ENCODE measurements around the gene CFAP70.
A peak's percentile ranks its signal among the peaks of the same experiment; 100 is the strongest.

The CFAP70 gene

DNA sequence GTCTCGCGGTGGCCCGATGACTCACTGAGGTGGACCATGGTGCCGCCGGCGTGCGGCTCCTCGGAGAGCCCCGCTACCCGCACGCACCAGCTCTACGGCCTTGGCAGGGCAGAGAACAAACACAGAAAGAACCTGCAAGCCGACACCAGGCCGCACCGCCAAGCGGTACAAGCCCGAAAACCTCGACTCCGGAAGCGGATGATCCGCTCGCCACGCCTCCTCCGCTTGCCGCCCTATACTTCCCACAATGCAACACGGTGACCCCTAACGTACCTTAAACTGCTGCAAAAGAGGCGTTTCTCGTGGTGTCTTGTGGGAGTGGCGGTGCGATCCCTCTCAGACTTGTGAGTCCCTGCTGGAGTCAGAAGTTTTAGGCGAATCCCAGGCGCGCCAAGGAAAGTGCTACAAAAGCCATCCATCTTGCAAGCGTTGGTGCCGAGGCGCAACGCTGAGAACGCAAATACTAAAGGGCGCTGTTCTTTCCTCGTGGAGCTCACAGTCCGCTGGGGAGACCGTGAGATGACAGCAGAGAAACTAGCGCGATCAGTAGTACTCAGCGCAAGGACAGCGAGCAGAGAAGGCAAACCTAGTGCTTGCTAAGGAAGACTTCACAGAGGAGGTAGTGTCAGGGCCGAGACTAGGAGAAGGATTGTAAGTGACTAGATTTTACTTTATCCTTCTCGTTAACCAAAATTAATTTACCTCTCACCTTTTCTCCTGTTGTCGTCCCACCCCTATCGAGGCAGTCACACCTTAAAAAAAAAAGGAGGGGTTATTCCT, 106.0 kb downstream of the CFAP70 start, which contains the start of gene MRPS16:
Gene MRPS16 (minus strand): TSS at position 200 of the 780 bp plus-strand sequence. CDS start 162 bp downstream, at position 38.
- DNase-seq (ENCODE audit: low read depth in 2 of 2) = peak; percentile 85 to 89

DNA sequence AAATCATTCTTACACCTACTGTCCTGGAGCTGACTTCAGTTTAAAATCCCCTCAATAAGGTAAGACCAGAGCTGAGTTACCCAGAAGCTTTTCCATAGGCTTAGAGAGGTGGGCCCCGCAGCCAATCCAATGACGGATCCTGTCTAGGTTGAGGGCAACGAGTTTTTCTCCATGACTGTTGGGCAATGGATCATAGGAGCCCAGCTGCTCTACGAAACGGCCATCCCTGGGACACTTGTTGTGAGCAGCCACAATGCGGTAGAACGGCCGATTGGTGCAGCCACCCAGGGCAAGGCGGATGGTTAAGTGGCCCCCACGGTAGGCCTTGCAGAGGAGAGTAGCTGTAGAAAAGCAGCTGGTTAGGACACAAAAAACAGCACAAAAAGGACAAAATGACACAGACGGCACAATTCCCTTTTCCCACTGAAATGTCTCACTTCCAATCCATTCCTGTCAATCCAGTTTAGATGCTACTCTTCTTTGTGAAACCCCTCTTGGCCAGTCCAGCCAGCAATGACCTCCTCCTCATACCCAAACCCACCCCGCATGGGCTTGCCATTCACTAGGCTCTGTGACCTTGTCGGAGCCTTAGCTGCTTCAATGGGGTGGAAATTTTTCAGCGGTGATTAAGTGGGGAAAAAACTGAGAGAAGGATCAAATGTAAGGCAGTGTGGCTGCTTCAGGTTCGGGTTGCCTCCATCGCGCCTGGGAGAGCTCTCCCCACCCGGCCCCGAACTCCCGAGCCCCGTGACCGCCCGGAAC, 106.8 kb downstream of the CFAP70 start:
- no peak for DNase-seq (ENCODE audit: low read depth in 2 of 2)

DNA sequence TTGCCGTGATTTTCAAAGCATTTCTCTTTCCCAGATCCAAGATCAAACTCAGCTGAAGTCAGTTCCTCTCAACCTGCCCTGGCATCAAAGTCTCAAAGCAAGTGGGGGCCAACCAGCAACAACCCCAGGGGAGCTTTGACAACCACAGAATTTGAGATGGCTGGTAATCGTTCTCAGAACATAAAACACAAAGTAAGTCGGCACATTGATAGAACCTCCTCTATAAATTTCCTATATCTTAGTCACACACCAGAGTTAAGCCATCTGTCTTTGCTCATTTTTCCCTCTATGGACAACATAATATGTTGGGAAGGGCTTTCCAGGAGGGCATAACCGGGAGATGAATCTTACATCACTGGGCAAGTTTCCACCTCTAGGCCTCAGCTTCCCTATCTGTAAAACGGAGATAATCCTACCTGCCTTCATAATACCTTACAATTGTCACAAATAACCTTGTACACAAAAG, 110.4 kb downstream of the CFAP70 start:
- no peak for DNase-seq (ENCODE audit: low read depth in 2 of 2)

DNA sequence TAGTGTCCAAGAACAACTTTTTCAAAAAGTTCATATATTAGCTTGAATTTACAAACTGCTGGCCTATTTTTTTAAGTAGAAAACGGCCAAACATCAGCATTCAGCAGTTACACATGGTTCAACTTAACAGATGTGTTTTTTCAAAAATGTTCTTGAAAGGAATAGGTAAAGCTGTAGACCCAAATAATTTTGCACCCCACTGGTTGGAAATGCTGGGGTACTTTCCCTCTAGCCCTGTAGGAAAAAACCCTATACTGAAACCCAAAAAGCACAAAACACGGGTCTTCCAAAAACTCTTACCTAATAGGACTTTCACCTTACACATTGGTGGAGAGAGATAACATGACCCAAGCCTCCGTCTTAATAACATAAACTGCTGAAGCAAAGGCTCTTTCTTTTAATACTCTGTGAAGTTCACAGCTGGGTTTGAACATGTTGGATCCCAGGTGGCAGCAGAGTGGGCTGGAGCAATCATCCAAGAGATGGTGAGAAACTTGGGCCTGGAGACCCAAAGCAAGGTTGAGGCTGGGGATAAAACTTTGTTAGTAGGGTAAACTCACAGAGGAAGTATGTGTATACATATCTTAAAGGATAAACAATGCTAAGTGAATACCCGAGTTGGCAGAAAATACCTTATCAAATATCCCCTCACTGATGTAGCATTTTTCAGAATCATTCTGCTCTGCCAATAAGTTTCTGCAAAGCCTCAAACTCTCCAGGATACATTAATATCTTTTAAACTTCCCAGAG, 111.0 kb downstream of the CFAP70 start:
- no peak for DNase-seq (ENCODE audit: low read depth in 2 of 2)

DNA sequence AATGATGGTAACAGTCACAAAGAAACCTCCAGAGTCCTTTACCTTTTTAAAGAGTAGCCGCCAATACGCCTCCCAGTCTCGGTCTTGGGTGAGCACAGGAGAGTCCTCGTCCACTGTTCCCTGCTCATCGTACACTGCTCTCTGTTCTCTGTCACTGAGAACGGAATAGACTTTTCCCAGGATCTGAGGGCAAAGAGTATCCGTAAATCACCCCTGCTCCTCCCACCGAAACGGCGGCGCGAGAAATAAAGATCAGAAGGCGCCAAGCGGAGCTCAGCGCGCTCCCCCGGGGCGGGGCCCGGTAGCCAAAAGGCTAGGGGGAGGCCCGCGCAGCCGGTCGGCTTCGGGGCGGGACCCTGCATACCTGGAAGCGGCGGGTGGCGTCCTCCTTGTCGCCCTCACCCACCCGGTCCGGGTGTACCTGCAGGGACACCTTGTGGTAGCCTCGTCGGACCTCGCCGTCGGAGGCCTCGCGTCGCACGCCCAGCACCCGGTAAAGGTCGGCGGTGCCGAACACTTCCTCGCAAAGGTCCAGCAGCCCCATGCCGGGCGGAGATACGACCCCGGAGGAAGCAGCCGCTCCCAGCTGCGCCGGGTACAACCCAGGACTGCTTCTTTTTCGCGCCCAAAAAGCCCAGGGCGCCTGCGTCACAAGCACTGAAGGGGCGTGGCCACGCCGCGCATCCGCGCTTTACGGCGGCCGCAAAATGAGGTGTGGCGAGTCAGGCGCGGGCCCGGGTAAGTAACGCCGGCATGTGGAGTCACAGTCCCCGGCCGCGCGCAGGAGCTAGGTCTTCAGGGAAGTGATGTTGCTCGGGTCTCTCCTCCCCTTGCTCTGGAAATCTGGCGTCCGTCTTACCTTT, 111.8 kb downstream of the CFAP70 start, which contains the start of gene DNAJC9:
Gene DNAJC9 (minus strand): TSS at position 610 of the 863 bp plus-strand sequence. CDS start 66 bp downstream, at position 544.
- DNase-seq (ENCODE audit: low read depth in 2 of 2) = peak; percentile 90 to 93

DNA sequence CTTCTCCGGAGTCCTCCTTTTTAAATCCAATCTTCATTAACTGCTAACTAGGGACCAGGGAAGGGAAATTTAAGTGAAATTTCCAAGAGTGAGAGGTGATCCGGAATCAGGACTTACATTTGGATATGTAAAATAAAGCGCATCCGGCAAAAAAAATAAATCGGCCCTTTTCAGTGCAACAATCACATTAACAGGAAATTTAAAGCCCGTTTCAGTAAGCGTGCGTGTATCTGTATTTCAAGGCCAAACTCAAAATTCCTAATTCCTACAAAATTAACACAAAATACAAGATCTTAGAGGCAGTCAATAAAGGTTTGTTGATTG, 112.4 kb downstream of the CFAP70 start:
- no peak for DNase-seq (ENCODE audit: low read depth in 2 of 2)

DNA sequence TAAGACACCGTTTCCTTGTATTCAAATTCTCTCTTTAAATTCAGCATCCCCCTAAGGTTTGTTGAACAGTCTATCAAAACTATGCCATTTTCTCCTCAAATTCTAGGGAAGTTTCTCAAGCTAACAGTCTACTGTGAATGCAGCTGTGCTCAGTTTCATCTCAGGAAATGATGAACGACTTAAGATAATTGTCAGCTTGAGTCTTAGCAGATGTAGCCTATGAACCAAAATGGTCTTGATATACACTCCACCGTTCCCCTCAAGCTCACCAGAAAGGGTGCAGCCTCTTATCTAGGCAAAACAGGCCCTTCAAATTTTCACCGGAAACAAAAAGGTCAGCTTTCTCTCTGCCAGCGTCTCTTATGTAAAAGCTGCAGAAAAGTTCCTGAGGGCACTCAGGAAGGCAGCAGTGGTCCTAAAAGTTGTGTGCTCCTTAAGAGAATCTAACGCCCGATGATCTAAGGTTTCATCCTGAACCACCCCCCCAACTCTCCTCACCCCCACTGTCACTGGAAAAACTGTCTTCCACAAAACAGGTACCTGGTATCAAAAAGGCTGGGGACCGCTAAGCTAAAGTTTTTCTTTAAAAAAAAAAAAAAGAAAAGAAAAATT, 113.7 kb downstream of the CFAP70 start:
- no peak for DNase-seq (ENCODE audit: low read depth in 2 of 2)

DNA sequence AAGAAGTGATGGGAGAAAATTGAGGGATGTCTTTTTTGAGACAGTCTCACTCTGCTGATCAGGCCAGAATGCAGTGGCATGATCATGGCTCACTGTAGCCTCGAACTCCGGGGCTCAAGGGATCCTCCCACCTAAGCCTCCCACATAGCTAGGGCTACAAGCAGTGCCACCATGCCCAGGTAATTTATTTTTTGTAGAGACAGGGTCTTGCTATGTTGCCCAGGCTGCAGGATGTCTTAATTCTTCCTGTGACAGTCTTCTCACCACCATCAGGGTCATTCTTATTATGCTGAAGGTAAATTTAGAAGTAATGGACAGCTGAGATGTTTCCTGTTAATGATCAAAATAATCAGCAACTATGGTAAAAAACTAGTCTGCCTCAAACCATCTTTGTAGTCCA, 118.8 kb downstream of the CFAP70 start:
- no peak for DNase-seq (ENCODE audit: low read depth in 2 of 2)

DNA sequence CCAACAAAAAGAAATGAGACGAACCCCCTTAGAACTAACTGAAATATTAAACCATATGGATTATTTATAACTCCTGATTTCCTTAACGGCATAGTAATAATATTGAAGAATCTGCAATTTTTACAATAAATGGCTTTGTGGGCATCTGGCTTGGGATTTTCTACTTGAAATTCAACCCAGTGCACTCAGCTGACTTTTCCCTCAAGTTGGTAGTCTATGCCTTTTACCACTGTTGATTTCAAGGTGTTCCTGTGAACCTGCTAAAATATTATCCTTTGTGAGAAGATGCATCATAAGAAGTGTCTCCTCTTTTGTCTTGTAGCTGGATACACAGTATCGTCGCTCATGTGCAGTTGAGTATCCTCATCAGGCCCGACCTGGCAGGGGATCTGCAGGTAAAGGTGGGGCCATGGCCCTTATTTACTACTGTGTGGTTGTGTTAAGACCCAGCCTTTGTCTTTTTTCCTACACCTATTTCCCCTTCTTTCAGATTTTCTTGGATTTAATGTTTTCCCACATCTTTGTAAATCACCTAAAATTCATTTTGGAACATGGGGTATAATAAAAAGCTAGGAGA, 119.6 kb downstream of the CFAP70 start:
- DNase-seq (ENCODE audit: low read depth in 2 of 2) = no peak

DNA sequence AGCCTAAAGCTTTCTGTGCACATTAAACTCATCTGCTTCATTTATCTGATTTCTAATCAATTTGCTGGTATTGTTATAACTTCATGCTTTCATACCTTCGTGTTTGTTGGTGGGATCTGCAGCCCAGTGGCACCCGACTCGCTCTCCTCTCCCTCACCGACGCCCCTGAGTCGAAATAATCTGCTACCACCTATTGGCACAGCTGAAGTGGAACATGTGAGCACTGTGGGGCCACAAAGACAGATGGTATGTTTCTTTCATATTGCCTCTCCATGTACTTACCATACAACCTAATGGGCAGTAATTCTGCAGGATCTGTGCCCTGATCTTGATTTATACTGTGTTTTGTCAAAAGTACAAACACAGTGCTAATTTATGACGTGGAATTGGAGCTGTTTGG, 124.0 kb downstream of the CFAP70 start:
- no peak for DNase-seq (ENCODE audit: low read depth in 2 of 2)

DNA sequence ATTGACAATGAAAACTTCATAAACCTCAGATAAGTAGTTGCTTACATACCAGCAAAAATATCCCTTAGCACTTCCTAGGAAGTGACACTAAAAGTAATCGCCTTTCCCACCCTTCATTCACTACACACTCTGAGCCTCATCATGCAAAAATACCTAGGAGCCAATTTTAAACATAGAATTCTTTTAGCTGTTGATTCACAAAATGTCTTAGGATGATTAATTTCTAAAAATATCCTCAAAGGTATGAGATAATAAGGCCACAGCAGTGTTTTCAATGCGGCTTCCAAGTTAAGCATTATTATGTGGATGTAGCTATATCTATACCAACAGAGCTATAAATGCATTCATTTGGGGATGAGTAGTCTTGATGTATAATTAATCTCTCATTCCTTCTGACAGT, 124.8 kb downstream of the CFAP70 start:
- no peak for DNase-seq (ENCODE audit: low read depth in 2 of 2)

DNA sequence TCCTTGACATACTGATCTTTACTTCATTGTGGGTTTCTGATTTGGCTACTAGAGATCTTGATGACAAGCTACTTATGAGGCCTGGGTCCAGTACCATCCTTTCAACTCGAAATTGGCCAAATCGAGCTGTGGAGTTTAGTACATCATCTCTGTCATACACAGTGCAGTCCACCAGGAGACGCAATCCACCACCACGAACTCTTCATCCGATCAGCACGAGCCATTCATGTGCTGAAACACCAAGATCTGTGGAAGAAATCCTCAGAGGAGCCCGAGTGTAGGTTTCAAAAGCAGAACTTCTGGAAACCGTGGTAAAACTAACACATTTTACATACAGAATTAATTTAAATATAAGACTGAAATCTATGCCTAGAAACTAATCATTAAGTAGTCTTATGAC, 125.8 kb downstream of the CFAP70 start:
- DNase-seq (ENCODE audit: low read depth in 2 of 2) = no peak

DNA sequence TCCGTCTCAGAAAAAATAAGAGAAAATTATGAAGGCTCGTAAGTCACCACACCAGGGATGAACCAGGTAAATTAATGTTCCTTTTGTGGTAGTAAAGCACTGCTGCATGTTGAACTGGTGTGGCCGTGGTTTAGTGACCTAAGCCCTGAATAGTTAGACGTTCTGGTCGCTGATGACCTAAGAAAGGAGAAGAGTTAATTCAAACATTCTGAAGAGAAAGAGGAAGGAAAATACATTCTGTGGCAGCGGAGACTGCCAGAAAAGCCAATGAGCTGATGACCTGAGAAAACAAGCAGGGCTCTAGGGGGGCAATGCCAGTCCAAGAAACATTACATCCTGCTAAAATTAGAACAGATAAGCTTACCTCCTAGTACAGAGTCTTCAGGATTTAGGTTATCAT, 129.1 kb downstream of the CFAP70 start:
- no peak for DNase-seq (ENCODE audit: low read depth in 2 of 2)

DNA sequence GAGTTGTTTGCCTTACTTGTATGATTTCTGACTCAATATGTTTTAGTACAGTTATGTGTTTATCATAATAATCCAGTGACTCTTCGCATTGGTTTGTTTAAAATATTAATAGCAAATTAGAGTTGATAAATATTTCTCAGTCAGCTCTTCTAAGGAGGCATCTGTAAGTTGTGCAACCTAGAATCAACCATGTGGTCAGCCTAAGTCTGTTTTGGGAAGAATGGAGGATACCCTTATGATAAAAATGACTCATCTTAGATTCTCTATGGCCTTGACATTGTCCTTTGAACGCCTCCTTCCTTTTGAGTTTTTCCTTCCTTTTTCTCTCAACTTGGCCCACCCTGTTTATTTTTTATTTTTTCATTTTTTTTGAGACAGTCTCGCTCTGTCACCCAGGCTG, 130.4 kb downstream of the CFAP70 start:
- no peak for DNase-seq (ENCODE audit: low read depth in 2 of 2)

DNA sequence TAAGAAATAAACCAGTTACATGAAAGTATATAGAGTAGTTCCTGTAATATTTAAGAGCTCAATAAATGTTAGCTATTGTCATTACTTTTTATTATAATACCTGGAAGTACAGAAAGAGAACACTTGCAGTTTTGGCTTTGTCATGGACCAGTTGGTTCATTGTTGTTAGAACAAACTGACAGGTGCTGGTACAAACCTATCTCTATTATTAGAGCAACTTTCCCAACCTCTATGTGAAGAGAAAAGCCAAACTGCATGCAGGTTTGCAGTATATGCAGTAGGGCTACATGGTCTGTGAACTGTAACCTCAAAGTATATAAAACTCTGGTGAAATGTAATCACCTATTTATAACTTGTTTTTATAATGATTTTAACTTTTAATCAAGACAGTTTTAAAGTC, 132.0 kb downstream of the CFAP70 start:
- DNase-seq (ENCODE audit: low read depth in 2 of 2) = no peak

DNA sequence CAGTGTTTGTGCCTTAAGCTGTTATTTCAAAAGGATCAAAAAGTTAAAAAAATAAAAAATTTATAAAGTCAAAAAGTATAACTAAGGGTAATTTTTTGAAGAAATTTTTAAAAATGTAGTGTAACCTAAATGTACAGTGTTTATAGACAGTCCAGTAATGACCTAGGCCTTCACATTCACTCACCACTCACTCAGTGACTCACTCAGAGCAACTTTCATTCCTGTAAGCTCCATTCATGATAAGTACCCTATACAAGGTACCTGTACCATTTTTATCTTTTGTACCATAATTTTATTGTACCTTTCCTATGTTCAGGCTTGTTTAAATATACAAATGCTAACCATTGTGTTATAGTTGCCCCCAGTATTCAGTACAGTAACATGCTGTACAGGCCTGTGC, 133.1 kb downstream of the CFAP70 start:
- DNase-seq (ENCODE audit: low read depth in 2 of 2) = no peak

DNA sequence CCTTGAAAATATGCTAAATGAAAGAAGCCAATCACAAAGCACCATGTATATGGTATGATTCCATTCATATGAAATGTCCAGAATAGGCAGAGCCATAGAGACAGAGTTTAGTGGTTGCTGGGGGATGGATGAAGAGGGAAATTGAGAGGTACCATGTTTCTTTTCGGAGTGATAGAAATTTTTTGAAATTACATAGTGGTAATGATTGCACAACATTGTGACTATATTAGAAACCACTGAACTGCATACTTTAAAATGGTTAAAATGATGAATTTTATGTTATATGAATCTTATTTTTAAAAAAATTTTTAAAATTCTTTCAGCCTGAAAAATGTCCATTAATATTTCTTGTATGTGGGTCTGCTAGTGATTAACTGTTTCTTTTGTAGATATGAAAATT, 137.7 kb downstream of the CFAP70 start:
- no peak for DNase-seq (ENCODE audit: low read depth in 2 of 2)

DNA sequence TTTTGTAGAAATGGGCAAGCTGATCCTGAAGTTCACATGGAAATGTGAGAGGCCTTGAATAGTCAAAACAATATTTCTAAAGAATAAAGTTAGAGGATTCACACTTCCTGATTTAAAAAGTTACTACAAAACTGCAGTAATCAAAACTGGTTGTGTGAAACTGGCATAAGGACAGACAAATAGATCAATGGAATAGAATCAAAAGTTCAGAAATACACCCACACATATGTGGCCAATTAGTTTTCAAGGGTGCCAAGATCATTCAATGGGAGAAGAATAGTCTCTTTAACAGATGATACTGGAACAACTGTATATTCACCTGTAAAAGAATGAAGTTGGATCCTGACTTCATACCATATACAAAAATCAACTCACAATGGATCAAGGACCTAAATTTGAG, 139.3 kb downstream of the CFAP70 start:
- no peak for DNase-seq (ENCODE audit: low read depth in 2 of 2)

DNA sequence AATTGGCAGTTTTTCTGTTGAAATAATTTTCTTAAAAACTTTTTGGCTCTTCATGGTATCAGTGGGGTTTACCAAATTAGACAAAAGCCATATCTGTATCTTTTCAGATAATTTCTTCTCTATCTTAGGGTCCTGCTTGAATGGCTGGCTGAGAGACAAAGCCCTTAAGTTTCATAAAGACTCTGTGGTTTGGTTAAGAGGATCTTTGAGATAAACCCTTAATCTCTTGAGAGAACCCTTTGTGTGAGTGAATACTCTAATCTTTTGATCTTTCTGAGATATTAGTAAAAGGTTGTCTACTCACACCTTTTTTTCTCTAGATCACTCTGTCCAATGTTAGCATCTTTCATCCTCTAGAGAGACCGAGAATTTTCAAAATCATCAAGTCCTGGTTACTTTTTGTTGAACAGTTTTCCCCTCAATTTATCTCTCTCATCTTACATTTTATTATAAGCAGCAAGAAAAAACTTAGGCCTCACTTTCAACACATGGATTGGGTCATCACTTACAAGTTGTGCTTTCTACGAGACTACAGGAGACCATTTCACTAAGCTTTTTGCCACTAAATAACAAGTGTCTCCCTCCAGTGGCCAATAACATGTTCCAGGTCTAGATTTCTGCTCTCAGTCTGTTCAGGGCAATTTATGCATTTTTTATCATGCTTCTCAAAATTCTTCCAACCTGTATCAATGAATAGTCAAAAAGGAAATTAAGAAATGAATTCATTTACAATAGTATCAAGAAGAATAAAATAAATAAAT, 140.1 kb downstream of the CFAP70 start:
- DNase-seq (ENCODE audit: low read depth in 2 of 2) = no peak

DNA sequence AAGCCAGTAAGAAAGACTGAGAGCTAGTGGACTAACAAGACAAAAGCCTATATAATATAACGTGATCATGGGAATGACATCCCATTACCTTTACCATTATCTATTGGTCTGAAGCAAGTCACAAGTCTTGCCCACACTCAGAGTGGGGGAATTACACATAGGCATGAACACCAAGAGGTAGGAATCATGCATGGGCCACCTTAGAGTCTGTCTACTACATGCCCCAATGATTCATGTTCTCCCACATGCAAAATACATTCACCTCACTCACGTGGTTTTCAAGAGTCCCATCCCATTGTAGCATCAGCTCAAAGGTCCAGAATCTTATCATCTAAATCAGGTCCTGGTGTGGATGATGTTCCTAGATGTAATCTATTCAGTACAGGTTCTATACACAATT, 141.0 kb downstream of the CFAP70 start:
- no peak for DNase-seq (ENCODE audit: low read depth in 2 of 2)

Measured in stimulated activated CD8-positive, alpha-beta memory T cell treated with anti-CD3 and anti-CD28 coated beads, Interleukin-7, amount 100 ng/mL, for 4 hours (primary cell).